Fibroblast of pulmonary artery (primary cell): ENCODE results near the gene NDFIP1.
A peak's percentile ranks its signal among the peaks of the same experiment; 100 is the strongest.

Experiments
- DNase-seq: peaks from one replicate; pipeline ENCODE4 v3.0.0-alpha.2; 2010; ENCODE audit warnings: low read depth
- H3K4me3 ChIP-seq: replicated peaks from 2 replicates; pipeline ENCODE4 v1.5.1; 2011; ENCODE audit warnings: low read depth, mild to moderate bottlenecking, control low read depth, low read length, moderate library complexity
- TF ChIP-seq, protein P1 (sequence below): IDR thresholded peaks from 2 replicates; pipeline ENCODE4 v1.5.1; 2011; ENCODE audit warnings: mild to moderate bottlenecking, control low read depth, low read length, inconsistent platforms; ENCODE audit errors: missing control alignments

The NDFIP1 gene

GRCh38 chr5:142141463-142141862, 32.9 kb downstream of the NDFIP1 start:
- DNase-seq, result no peak
- H3K4me3 ChIP-seq, result no peak overlapping the region
- TF ChIP-seq, protein P1, sequence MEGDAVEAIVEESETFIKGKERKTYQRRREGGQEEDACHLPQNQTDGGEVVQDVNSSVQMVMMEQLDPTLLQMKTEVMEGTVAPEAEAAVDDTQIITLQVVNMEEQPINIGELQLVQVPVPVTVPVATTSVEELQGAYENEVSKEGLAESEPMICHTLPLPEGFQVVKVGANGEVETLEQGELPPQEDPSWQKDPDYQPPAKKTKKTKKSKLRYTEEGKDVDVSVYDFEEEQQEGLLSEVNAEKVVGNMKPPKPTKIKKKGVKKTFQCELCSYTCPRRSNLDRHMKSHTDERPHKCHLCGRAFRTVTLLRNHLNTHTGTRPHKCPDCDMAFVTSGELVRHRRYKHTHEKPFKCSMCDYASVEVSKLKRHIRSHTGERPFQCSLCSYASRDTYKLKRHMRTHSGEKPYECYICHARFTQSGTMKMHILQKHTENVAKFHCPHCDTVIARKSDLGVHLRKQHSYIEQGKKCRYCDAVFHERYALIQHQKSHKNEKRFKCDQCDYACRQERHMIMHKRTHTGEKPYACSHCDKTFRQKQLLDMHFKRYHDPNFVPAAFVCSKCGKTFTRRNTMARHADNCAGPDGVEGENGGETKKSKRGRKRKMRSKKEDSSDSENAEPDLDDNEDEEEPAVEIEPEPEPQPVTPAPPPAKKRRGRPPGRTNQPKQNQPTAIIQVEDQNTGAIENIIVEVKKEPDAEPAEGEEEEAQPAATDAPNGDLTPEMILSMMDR, result no peak

GRCh38 chr5:142143878-142144277, 35.3 kb downstream of the NDFIP1 start:
- DNase-seq, result peak; percentile 76
- no peak overlapping the region for H3K4me3 ChIP-seq
- TF ChIP-seq, protein P1, result peak; percentile 49

- TF ChIP-seq, protein P1, result peak; percentile 85
- no peak overlapping the region for H3K4me3 ChIP-seq
- peak; percentile 82 for DNase-seq
Measured at GRCh38 chr5:142145106-142145900, 36.7 kb downstream of the NDFIP1 start.

- H3K4me3 ChIP-seq, result no peak overlapping the region
- TF ChIP-seq, protein P1, result no peak
- DNase-seq, result no peak
Measured at GRCh38 chr5:142149363-142149762, 40.8 kb downstream of the NDFIP1 start.

DNA sequence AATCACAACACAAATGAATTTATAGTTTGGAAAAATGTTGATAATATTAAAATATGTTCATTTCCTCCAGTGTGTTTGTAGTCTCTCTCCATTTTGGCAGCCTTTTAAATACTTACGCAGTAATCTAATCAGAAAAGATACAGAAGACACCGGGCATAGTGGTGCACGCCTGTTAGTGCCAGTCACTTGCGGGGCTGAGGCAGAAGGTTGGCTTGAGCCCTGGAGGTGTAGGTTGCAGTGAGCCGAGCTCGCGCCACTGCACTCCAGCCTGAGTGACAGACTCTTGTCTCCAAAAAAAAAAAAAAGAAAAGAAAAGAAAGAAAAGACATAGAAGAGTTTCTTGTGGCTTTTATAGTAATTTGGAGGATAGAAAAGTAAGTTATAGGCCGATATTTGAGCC, 41.9 kb downstream of the NDFIP1 start:
- H3K4me3 ChIP-seq, result no peak overlapping the region
- TF ChIP-seq, protein P1, result no peak
- no peak for DNase-seq

DNA sequence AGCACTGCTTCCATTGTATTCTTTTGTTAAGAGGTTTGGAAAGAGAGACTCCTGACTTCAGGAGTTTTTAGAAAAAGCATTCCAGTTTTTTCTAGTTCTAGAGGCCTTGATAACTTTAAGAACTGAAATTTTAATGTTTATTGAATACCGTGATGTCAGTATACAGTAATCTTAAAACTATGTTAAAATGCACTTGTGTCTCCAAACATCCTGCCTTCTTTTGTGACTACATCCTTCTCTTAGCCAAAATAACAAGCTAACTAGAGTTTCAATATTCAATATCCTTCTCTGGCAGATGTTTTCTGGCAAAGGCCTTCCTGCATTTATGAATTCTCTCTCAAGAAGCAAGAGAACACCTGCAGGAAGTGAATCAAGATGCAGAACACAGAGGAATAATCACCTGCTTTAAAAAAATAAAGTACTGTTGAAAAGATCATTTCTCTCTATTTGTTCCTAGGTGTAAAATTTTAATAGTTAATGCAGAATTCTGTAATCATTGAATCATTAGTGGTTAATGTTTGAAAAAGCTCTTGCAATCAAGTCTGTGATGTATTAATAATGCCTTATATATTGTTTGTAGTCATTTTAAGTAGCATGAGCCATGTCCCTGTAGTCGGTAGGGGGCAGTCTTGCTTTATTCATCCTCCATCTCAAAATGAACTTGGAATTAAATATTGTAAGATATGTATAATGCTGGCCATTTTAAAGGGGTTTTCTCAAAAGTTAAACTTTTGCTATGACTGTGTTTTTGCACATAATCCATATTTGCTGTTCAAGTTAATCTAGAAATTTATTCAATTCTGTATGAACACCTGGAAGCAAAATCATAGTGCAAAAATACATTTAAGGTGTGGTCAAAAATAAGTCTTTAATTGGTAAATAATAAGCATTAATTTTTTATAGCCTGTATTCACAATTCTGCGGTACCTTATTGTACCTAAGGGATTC, 43.1 kb downstream of the NDFIP1 start:
- TF ChIP-seq, protein P1, result peak; percentile 82
- H3K4me3 ChIP-seq, result no peak overlapping the region
- peak; percentile 94 for DNase-seq
